ENCODE data around the gene PRPF38B.
A peak's percentile ranks its signal among the peaks of the same experiment; 100 is the strongest.
"Not testable (repeated sequence)": the region's sequence is repeated elsewhere in the genome, so short reads cannot be mapped to it uniquely, and the experiment has no call there.

Gene PRPF38B

GRCh38 chr1:108681701-108682100 lies 10.4 kb upstream of the PRPF38B start:
- H3K4me3 ChIP-seq (ENCODE audit: low read length); H3K36me3 ChIP-seq (ENCODE audit: insufficient read depth, low read length); H3K9me3 ChIP-seq (ENCODE audit: insufficient read depth, low read depth, low read length); H3K9ac ChIP-seq (ENCODE audit: low read depth, low read length); H3K27me3 ChIP-seq (ENCODE audit: insufficient read depth, low read length): not testable (repeated sequence)
- Histone ChIP-seq H3K4me1 (ENCODE audit: insufficient read depth, low read length) (peaks cover 13% of the 10 kb centered on the region), H3K27ac (ENCODE audit: low read depth, low read length) (peak overlapping the region; percentile 61; the same call in 1 of the 2 replicates)
- 86% methylated on average over 4 of the region's 4 CpGs for WGBS

GRCh38 chr1:108685529-108685928 lies 6.6 kb upstream of the PRPF38B start:
- Histone ChIP-seq H3K27me3 (ENCODE audit: insufficient read depth, low read length) (no peaks in the 10 kb centered on the region), H3K4me3 (ENCODE audit: low read length) (no peak overlapping the region), H3K36me3 (ENCODE audit: insufficient read depth, low read length) (no peaks in the 10 kb centered on the region), H3K4me1 (ENCODE audit: insufficient read depth, low read length) (peaks cover 13% of the 10 kb centered on the region), H3K27ac (ENCODE audit: low read depth, low read length) (no peak overlapping the region), H3K9ac (ENCODE audit: low read depth, low read length) (no peak overlapping the region), H3K9me3 (ENCODE audit: insufficient read depth, low read depth, low read length) (no peaks in the 10 kb centered on the region)
- 87% methylated on average over 1 of the region's 1 CpG for WGBS

GRCh38 chr1:108686614-108687313 lies 5.3 kb upstream of the PRPF38B start:
- Histone ChIP-seq H3K4me1 (ENCODE audit: insufficient read depth, low read length) (peaks cover 9% of the 10 kb centered on the region), H3K27me3 (ENCODE audit: insufficient read depth, low read length) (no peaks in the 10 kb centered on the region), H3K9ac (ENCODE audit: low read depth, low read length) (no peak overlapping the region), H3K4me3 (ENCODE audit: low read length) (no peak overlapping the region), H3K9me3 (ENCODE audit: insufficient read depth, low read depth, low read length) (no peaks in the 10 kb centered on the region), H3K27ac (ENCODE audit: low read depth, low read length) (no peak overlapping the region), H3K36me3 (ENCODE audit: insufficient read depth, low read length) (no peaks in the 10 kb centered on the region)
- 98% methylated on average over 1 of the region's 2 CpGs for WGBS

GRCh38 chr1:108691128-108691941 lies 775 bp upstream of the PRPF38B start:
- Histone ChIP-seq H3K9ac (ENCODE audit: low read depth, low read length) (peak overlapping the region; percentile 97), H3K4me3 (ENCODE audit: low read length) (peak overlapping the region; percentile 83), H3K4me1 (ENCODE audit: insufficient read depth, low read length) (peaks cover 5% of the 10 kb centered on the region), H3K27ac (ENCODE audit: low read depth, low read length) (peak overlapping the region; percentile 96), H3K36me3 (ENCODE audit: insufficient read depth, low read length) (peaks cover 25% of the 10 kb centered on the region), H3K27me3 (ENCODE audit: insufficient read depth, low read length) (no peaks in the 10 kb centered on the region), H3K9me3 (ENCODE audit: insufficient read depth, low read depth, low read length) (no peaks in the 10 kb centered on the region)
- 31% methylated on average over 10 of the region's 12 CpGs for WGBS

GRCh38 chr1:108692724-108693655 lies 880 bp downstream of the PRPF38B start:
- WGBS, result under 1% methylated on average over 32 of the region's 36 CpGs
- H3K36me3 ChIP-seq (ENCODE audit: insufficient read depth, low read length), result peaks cover 41% of the 10 kb centered on the region

GRCh38 chr1:108695535-108695934 lies 3.4 kb downstream of the PRPF38B start:
- Histone ChIP-seq H3K36me3 (ENCODE audit: insufficient read depth, low read length) (peaks cover 67% of the 10 kb centered on the region), H3K9ac (ENCODE audit: low read depth, low read length) (no peak overlapping the region), H3K27ac (ENCODE audit: low read depth, low read length) (no peak overlapping the region), H3K27me3 (ENCODE audit: insufficient read depth, low read length) (no peaks in the 10 kb centered on the region), H3K4me3 (ENCODE audit: low read length) (peak overlapping the region; percentile 83; the same call in 1 of the 2 replicates), H3K9me3 (ENCODE audit: insufficient read depth, low read depth, low read length) (no peaks in the 10 kb centered on the region), H3K4me1 (ENCODE audit: insufficient read depth, low read length) (peaks cover 5% of the 10 kb centered on the region)
- WGBS, result 93% methylated on average over 5 of the region's 5 CpGs

More at GRCh38 chr1:108692724-108693655, 880 bp downstream of the PRPF38B start:
- Histone ChIP-seq H3K4me1 (ENCODE audit: insufficient read depth, low read length) (peaks cover 5% of the 10 kb centered on the region), H3K9ac (ENCODE audit: low read depth, low read length) (peak overlapping the region; percentile 97), H3K4me3 (ENCODE audit: low read length) (peak overlapping the region; percentile 83), H3K27ac (ENCODE audit: low read depth, low read length) (peak overlapping the region; percentile 96), H3K9me3 (ENCODE audit: insufficient read depth, low read depth, low read length) (no peaks in the 10 kb centered on the region), H3K27me3 (ENCODE audit: insufficient read depth, low read length) (no peaks in the 10 kb centered on the region)

- WGBS, result 96% methylated on average over 22 of the region's 22 CpGs
- no peaks in the 10 kb centered on the region for H3K27me3 ChIP-seq (ENCODE audit: insufficient read depth, low read length)
- H3K9me3 ChIP-seq (ENCODE audit: insufficient read depth, low read depth, low read length), result no peaks in the 10 kb centered on the region
- H3K4me3 ChIP-seq (ENCODE audit: low read length), result no peak overlapping the region
- peaks cover 72% of the 10 kb centered on the region for H3K36me3 ChIP-seq (ENCODE audit: insufficient read depth, low read length)
- H3K27ac ChIP-seq (ENCODE audit: low read depth, low read length), result no peak overlapping the region
- no peak overlapping the region for H3K9ac ChIP-seq (ENCODE audit: low read depth, low read length)
- H3K4me1 ChIP-seq (ENCODE audit: insufficient read depth, low read length), result peaks cover 5% of the 10 kb centered on the region
These were observed 7.5 kb downstream of the PRPF38B start for GRCh38 chr1:108699375-108700332.

GRCh38 chr1:108701176-108701849 lies 9.2 kb downstream of the PRPF38B start:
- Histone ChIP-seq H3K4me1 (ENCODE audit: insufficient read depth, low read length) (no peaks in the 10 kb centered on the region), H3K9ac (ENCODE audit: low read depth, low read length) (no peak overlapping the region), H3K27me3 (ENCODE audit: insufficient read depth, low read length) (no peaks in the 10 kb centered on the region), H3K4me3 (ENCODE audit: low read length) (no peak overlapping the region), H3K9me3 (ENCODE audit: insufficient read depth, low read depth, low read length) (no peaks in the 10 kb centered on the region), H3K27ac (ENCODE audit: low read depth, low read length) (no peak overlapping the region), H3K36me3 (ENCODE audit: insufficient read depth, low read length) (peaks cover 56% of the 10 kb centered on the region)
- WGBS, result 86% methylated on average over 5 of the region's 5 CpGs

GRCh38 chr1:108702109-108702508 lies 10.0 kb downstream of the PRPF38B start:
- not testable (repeated sequence) for H3K9ac ChIP-seq (ENCODE audit: low read depth, low read length); H3K9me3 ChIP-seq (ENCODE audit: insufficient read depth, low read depth, low read length); H3K27ac ChIP-seq (ENCODE audit: low read depth, low read length); H3K4me3 ChIP-seq (ENCODE audit: low read length); H3K27me3 ChIP-seq (ENCODE audit: insufficient read depth, low read length); H3K4me1 ChIP-seq (ENCODE audit: insufficient read depth, low read length)
- WGBS, result 92% methylated on average over 6 of the region's 6 CpGs
- H3K36me3 ChIP-seq (ENCODE audit: insufficient read depth, low read length), result peaks cover 48% of the 10 kb centered on the region

GRCh38 chr1:108703939-108704338 lies 11.8 kb downstream of the PRPF38B start:
- Histone ChIP-seq H3K4me1 (ENCODE audit: insufficient read depth, low read length) (no peaks in the 10 kb centered on the region), H3K36me3 (ENCODE audit: insufficient read depth, low read length) (peaks cover 29% of the 10 kb centered on the region), H3K27ac (ENCODE audit: low read depth, low read length) (no peak overlapping the region), H3K4me3 (ENCODE audit: low read length) (no peak overlapping the region), H3K9ac (ENCODE audit: low read depth, low read length) (no peak overlapping the region), H3K27me3 (ENCODE audit: insufficient read depth, low read length) (no peaks in the 10 kb centered on the region), H3K9me3 (ENCODE audit: insufficient read depth, low read depth, low read length) (no peaks in the 10 kb centered on the region)
- 88% methylated on average over 6 of the region's 6 CpGs for WGBS

Data from HUES64 (cell line).